C4-2B (cell line): ENCODE results near the gene MAP4K5.

Source experiments
- ZFX ChIP-seq: fragments of 450-650 bp; IDR thresholded peaks from 2 replicates; pipeline ENCODE4 v1.6.1; 2017
- TF ChIP-seq, protein P1 (sequence below): fragments of 450-650 bp; conservative IDR thresholded peaks from 2 replicates; pipeline ENCODE4 v1.5.1; 2017; ENCODE audit warnings: mild to moderate bottlenecking

GRCh38 chr14:50388256-50388931 is 144.0 kb downstream of the MAP4K5 start:
- TF ChIP-seq, protein P1, sequence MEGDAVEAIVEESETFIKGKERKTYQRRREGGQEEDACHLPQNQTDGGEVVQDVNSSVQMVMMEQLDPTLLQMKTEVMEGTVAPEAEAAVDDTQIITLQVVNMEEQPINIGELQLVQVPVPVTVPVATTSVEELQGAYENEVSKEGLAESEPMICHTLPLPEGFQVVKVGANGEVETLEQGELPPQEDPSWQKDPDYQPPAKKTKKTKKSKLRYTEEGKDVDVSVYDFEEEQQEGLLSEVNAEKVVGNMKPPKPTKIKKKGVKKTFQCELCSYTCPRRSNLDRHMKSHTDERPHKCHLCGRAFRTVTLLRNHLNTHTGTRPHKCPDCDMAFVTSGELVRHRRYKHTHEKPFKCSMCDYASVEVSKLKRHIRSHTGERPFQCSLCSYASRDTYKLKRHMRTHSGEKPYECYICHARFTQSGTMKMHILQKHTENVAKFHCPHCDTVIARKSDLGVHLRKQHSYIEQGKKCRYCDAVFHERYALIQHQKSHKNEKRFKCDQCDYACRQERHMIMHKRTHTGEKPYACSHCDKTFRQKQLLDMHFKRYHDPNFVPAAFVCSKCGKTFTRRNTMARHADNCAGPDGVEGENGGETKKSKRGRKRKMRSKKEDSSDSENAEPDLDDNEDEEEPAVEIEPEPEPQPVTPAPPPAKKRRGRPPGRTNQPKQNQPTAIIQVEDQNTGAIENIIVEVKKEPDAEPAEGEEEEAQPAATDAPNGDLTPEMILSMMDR = no peak
- no peak for TF ChIP-seq ZFX
